SHP77 (cell line): ENCODE measurements around the gene AGRN.
"Not testable (repeated sequence)": the region's sequence is repeated elsewhere in the genome, so short reads cannot be mapped to it uniquely, and the experiment has no call there.

Source experiments
- DNase-seq, 2 experiments: peaks; one replicate each; lab custom pipeline; 2025; lab: John Stamatoyannopoulos, UW

The AGRN gene

DNA sequence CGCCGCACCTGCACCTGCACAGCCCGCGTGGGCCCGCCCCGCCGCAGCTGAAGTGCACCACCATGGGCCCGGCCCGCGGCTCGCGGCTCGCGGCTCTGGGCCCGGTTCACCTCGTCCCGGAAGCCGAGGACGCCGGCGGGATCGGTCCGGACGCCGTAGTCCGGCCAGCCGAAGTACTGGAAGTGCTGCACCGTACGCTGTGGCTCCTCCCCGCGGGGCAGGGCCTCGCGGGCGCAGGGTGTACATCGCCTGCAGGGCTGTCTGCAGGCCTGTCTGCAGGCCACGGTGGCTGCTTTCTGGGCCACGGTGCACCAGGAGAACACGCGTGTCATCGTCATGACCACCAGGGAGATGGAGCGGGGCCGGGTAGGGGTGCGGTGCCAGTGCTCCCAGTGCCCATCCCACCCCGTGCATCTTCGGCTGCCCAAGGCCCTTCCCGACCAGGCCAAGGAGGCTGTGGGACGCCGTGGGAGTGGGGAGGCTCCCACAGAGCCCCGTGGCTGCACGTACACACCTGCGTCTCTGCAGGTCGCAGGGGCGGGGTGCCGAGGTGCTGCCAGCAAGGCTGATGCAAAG, 47.5 kb downstream of the AGRN start:
- no peak for DNase-seq

DNA sequence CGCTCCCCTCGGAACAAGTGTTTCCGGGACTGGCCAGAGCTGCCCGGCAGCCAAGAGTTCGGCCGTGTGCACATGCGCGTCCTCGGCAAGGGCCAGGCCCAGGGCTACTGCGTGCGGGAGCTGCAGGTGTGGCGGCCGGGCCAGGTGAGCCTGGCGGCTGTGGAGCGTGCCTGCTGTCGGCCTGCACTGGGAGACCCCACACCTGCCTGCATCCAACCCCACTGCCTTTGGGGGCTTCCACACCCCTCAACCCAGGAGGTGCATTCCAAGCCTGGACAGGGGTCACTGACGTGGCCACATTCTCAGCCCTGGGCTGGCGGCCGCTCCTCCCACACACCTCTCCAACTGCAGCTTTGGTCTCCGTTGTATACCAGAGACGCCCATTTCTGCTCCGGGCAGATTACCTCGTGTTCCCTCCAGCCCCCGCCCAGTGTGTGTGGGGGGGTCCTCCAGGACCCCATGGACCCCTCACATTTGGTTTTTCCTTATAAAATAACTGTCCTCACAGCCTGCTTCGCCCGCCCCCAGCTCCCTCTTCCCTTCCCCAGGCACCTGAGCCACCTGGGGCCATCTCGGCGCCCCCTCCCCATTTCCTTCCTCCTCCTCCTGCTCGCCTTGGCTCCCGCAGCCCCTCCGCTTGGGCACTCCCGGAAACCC, 48.1 kb downstream of the AGRN start:
- no peak for DNase-seq

DNA sequence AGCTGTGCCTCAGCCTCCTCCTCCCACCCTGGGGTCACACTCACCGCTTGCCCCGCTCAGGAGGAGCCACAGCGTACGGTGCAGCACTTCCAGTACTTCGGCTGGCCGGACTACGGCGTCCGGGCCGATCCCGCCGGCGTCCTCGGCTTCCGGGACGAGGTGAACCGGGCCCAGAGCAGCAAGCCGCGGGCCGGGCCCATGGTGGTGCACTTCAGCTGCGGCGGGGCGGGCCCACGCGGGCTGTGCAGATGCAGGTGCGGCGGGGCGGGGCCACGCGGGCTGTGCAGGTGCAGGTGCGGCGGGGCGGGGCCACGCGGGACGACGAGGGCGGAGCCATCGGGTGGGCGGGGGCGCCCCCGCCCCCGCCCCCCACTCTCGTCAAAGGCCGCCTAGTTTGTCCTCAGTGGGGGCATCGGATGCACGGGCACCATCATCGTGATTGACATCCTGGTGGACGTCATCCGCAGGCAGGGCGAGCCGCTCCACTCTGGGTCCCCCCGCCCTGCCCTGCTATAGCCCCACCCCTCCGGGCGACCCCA, 48.7 kb downstream of the AGRN start:
- DNase-seq = peak in 1 of 2 experiments; percentile 28

DNA sequence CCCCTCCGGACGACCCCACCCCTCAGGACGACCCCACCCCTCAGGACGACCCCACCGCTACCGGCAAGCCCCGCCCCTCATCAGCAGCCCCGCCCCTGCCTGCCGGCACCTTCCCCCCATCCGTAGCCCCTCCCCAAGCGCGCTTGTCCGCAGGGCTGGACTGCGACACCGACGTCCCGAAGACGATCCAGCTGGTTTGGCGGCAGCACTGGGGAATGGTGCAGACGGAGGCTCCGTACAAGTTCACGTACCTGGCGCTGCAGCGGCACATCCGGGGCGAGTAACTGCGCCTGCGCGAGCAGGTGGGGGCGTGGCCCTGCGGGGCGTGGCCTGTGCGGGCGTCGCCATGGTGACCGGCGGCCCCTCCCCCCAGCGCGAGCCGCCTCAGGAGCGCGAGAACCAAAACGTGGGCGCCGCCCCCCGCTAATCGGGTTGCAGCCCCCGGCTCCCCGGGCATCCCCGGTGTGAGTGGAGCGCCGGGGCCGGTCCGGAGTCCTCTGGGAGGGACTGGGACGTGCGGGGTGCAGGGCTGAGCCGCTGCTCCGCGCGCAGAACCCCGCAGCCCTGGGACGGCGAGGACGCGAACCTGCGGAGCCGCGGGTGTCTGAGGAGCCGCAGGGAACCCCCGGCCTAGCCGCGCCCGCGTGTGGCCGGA, 49.3 kb downstream of the AGRN start:
- DNase-seq = peak; percentile 26 to 68

DNA sequence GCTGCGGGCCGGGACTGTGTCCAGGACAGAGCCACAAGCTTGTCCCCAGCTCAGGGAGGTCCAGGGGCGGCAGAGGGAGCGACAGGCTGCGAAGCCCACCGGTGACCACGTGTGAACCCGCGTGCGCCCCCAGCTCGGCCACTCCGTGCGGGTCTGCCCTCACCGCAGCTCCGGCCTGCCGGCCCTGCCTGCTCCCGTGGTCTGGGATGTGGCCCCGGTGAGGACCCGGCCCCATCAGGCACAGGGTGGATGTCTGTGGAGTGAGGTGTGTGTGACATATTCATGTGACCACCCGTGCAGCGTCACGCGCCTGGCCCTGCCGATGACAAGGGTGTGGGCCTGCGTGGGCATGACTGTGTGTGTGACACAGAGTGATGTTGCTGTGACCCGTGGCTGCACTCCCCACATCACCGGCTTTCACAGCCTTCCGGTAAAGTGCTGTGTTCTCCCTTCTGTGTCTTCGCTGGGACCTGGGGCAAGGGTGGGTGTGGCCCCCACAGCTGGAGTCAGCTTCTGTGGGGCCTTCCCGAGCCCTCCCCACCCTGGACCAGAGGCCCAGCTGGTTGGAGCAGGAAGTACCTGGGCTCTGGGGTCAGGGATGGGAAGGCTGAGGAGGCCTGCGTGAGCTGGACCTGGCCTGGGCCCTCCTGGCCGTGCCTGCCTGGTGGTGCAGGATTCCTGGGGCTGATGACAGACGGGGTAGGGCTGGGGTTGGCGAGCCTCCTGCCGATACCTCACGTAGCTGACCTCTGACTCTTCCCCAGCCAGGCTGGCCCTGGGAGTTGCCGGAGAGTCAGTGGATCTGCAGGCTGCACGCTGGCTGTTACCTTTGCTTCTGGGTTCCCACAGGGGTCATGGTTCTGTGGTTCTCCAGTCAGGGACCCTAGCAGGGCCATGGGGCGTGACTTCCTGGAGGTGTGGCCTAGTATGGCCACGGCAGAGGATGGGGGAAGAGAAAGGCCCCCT, 50.1 kb downstream of the AGRN start:
- no peak for DNase-seq

DNA sequence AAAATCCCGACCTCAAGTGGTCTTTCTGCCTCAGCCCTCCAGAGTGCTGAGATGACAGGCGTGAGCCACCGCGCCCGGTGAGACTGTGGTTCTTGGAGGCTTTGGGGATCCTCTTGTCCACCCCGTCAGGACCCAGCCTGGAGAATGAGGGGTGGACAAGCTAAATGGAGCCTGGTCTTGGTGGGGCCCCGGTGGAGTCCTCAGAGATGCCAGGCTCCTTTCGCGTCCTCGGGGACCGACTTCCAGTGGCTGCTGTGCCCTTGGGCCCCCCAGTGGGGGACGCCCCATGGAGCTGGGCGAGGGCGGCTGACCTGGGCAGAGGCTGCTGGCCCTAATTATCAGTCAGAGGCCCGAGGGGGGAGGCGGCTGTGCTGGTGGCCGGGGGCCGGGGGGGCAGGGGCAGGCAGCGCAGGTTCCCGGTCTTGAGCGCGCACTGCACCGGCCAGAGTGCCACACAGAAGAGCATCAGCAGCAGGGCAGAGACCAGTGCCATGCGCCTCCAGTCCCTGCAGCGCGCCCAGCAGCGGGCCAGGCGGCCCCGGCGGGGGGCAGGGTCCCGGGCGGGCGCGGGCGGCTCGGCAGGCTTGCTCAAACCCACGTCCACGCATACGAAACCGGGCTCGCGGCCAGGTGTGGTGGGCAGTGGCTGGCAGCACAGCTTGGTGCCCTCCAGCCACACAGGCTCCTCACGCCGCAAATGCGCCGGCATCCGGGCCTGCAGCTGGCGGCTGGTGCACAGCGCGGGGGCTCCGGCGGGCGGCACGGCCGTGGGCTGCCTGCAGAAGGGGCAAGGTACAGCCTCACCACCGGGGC, 51.8 kb downstream of the AGRN start:
- DNase-seq = no peak

DNA sequence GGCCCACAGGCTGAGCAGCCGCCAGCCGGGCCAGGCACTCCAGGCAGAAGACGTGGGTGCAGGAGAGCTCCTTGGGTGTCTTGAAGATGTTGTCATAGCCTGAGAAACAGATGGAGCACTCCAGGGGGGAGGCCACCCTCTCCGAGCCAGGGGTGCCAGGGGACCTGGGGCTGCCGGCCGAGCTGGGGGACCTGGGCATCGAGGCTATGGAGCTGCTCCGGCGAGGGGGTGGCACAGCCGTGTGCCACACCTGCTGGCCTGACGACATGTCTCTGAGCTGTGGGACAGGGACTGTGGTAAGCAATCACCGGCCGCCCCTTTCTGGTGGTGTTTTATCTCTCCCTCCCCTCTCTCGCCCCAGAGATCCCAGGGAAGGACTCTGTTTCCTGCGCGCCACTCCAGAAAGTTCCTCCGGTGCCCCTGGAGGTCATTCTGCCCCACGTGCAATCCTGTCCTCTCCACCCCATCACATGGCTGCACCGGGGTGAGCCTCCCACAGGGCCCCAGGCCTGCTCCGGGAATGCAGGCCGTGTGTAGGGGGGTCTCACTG, 52.5 kb downstream of the AGRN start:
- DNase-seq = no peak

DNA sequence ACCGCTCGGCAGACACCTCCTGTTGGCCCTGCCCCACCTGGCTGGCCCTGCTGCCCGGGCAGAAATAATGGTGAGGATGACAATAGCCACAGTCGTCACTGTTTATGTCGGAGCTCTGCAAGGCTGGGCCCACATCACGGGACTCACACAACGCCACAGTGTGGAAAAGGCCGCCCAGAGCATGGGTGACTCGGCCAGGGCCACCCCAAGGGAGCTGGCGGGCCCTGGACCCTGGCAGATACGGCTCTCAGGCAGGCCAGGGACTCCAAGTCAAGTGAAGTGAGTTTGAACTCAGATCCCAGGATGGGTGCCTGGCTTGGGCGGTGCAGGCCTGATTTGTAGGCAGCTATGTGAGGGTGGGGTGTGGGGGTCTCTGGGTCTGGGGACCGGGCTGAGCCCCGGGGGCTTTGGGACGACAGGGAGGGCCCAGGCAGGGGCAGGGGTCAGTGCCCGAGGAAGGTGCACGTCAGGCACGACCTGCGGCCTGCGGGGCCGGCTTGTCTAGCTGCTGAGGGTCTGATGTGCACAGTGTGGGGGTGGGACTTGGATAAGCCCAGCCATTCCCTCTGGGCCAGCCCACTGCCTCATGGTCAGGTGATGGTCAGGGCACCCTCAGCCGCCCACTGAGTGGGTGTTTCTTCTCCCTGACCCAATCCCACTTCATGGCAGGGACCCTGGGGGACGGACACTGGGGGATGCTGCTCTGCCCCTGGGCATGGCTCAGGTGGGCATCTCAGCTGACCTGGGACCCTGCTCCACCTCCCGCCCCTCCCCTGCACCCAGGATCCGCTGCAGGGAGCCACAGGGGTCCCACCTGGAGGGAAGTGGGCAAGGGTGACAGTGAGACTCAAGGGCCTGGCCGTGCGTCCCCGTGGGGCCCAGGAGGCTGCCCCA, 53.2 kb downstream of the AGRN start:
- DNase-seq = no peak

DNA sequence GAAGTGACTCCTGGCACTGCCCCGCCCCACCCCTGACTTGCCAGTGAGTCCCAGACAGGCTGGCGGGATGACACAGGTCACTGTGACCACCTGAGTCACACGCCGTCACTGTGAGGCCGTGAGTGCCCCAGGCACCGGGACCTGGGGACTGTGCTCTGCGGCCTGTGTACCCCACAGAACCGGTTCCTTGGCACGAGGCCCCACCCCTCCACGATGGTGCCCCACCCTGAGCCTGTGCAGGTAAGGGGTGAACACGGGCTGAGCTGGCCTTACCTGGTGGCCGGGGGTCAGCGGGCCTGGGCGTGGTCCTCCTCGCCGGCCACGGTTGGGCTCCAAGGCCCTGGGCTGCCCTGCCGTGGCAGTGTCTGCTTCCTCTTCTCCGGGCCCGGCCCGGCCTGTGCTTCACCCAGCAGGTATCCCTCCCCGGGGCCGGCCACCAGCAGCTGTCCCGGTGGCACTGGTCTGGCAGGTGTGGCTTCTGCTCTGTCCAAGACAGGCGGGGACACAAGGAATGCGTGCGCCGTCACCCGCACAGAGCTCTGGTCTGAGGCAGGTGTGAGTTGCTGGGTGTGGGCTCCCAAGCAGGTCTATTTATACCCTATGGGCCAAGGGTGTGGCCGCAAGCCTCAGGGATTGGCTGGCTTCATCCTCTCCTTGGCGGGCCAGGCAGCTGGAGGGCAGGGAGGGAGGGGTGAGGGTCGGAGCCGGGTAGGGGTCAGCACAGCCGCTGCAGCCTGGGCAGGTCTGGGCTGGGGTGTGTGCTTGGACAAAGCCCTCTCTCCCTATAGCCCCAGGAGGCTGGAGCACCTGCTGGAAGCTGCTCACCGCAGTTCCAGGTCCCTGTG, 54.0 kb downstream of the AGRN start, which contains the start of gene RNF223:
Gene RNF223 (minus strand): TSS at position 564 of the 845 bp plus-strand sequence. CDS start 1,740 bp downstream, outside the sequence.
- peak; percentile 15 to 38 for DNase-seq

DNA sequence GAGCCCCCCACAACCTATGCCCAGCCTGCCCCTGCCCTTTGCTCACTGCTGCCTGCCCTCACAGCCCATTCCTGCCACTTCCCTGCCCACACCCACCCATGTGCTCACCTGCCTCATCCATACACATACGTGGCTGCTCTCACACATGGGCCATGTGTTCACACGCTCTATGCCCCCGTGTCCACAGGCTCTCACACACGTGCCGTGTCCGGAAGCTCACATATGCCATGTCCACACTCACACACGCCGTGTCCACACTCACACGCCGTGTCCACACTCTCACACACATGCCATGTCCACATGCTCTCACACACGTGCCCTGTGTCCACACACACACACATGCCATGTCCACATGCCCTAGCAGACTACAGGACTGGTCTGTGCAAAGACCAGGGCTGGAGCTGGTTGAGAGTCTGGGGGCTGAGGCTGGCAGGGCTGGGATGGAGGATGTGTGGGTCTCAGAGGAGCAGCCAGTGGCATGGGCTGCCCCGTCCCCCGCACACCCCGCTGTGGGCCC, 54.8 kb downstream of the AGRN start:
- DNase-seq = no peak

DNA sequence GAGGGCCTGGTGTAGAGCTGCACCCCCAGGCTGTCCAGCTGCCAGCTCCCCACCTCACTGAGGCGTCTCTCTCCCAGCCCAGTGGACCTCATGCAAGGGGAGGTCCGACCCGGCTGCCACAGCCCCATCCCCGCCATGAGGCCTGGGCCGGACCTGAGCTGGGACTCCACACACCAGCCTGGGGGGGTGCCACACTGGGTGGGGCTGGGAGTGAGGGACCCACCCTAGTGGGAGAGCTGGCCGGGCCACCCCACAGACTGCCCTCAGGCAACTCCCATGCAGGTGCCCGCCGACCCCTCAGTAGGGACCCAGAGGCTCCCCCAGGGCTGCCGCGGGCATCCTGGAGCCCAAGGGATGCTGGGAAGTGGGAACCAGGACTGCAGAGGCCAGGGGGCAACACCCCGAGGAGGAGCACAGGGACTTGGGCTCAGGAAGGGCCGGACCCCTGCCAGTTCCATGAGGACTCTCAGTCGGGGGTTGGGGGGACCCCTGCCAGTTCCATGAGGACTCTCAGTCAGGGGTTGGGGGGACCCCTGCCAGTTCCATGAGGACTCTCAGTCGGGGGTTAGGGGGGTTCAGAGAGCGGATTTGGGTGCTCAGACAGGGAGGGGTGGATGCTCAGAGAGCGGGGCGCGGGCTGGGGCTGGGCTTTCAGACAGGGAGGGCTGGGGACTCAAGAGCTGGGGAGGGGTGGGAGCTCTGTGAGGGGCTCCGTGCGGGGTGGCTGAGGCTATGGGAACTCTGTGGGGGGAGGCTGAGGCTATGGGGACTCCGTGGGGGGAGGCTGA, 55.4 kb downstream of the AGRN start:
- no peak for DNase-seq

DNA sequence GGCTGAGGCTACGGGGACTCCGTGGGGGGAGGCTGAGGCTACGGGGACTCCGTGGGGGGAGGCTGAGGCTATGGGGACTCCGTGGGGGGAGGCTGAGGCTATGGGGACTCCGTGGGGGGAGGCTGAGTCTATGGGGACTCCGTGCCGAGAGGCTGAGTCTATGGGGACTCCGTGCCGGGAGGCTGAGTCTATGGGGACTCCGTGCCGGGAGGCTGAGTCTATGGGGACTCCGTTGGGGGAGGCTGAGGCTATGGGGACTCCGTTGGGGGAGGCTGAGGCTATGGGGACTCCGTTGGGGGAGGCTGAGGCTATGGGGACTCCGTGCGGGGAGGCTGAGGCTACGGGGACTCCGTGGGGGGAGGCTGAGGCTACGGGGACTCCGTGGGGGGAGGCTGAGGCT, 57.5 kb downstream of the AGRN start:
- not testable (repeated sequence) for DNase-seq

DNA sequence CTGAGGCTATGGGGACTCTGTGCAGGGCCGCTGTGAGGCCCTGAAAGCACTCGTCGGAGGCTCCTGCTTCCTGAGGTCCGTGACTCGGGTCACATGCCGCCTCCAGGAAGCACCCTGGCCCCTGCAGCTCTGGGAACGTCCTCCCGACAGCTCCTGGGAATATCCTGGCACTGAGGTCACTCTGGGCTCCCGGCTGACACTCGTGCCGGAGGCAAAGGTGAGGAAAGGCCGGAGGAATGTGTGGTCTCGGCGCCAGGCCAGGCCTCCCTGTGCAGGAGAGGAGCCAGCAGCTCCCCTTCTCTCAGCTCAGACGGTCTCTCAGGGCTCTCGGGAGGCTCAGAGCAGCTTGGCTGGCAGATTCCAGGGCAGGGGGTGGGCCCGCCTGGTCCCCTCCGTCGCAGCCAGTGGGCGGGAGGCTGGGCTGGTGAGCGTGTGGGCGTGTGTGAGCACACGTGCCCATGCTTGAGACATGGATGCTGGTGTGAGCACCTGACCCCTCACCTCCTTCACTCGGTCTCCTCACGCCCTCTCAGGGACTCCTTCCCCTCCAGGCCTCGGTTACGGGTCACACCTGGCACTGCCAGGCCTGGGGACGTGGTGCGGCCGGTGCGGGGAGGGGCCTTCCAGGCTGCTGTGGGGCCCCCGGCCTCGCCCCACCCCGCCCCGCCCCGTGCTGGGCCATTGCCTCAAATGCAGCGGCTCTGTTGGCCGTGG, 59.6 kb downstream of the AGRN start:
- DNase-seq = peak in 1 of 2 experiments; percentile 47

DNA sequence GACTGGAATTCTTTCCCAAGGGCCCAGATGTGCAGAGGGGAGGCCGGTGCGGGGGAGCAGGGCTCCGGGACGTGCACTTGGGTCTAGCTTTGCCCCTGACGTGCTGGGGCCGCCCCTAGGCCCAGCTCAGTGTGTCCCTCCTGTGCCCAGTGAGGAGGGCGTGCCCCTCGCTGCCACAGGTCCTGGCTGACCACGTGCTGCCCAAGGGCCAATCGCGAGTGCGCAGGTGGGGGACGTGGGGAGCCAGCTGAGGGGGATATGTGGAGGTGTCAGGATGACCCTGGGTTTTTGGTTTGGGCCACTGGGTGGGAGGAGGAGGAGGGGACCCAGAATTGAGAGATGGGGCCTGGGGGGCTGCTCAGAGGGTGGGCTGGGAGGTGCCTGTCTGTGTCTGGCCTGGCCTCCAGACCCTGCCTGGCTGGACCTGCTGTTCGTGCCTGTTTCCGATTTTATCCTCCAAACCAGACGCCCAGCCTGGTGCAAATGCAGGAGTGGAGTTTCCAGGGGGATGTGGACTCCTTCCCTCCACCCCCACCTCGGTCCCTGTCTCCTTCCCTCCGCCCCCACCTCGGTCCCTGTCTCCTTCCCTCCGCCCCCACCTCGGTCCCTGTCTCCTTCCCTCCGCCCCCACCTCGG, 60.3 kb downstream of the AGRN start:
- peak; percentile 18 to 40 for DNase-seq

DNA sequence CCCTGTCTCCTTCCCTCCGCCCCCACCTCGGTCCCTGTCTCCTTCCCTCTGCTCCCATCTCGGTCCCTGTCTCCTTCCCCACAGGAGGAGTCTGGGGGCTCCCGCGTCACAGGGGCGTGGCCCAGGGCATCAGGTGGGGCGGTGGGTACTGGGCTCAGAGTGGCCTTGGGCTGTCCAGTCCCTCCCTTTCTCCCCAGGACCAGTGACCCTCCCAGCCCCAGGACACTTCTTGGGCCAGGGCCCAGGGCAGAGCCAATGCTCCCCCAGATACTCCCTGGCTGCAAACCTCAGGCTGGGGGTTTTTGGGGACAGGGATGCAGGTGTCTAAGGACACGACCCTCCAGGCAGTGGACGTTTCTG, 61.0 kb downstream of the AGRN start:
- DNase-seq = no peak
